HL-60 (cell line): Measurements from ENCODE around the gene TMUB2.
A peak's percentile ranks its signal among the peaks of the same experiment; 100 is the strongest.

ENCODE experiments used
- DNase-seq, 2 experiments: peaks; one replicate each; pipeline ENCODE4 v3.0.0-alpha.2; 2010 to 2020; ENCODE audit warnings: low read depth in 1 of 2, low spot score in 1 of 2
- H3K27ac ChIP-seq: fragments of 250-450 bp; sonication (Bioruptor Pico); replicated peaks from 2 replicates; pipeline ENCODE4 v1.5.1; 2020; ENCODE audit warnings: mild to moderate bottlenecking, moderate library complexity
- H3K27me3 ChIP-seq: fragments of 250-450 bp; sonication (Bioruptor Pico); 2 replicates; pipeline ENCODE4 v1.5.1; 2021; ENCODE audit warnings: mild to moderate bottlenecking, moderate library complexity; ENCODE audit not compliant: insufficient read depth, poor library complexity, severe bottlenecking
- H3K4me3 ChIP-seq: replicated peaks from 2 replicates; pipeline ENCODE4 v1.5.1; 2011; ENCODE audit warnings: mild to moderate bottlenecking, control low read depth, low read length; ENCODE audit not compliant: insufficient read depth
- CTCF ChIP-seq: IDR thresholded peaks from one replicate; pipeline ENCODE4 v1.5.1; 2011; ENCODE audit warnings: low read length, control low read depth, inconsistent platforms; ENCODE audit not compliant: insufficient read depth
- GABPA ChIP-seq: IDR thresholded peaks from 2 replicates; pipeline ENCODE4 v1.6.1; 2012; ENCODE audit warnings: low read depth
- POLR2AphosphoS5 ChIP-seq: IDR thresholded peaks from 2 replicates; pipeline ENCODE4 v1.6.1; 2012; ENCODE audit warnings: low read depth
- REST ChIP-seq: IDR thresholded peaks from 2 replicates; pipeline ENCODE4 v1.6.1; 2012; ENCODE audit warnings: low read depth; ENCODE audit not compliant: insufficient replicate concordance
- SPI1 ChIP-seq: IDR thresholded peaks from 2 replicates; pipeline ENCODE4 v1.6.1; 2012; ENCODE audit warnings: low read depth, mild to moderate bottlenecking, borderline replicate concordance

Gene TMUB2

GRCh38 chr17:44217738-44218343 lies 31.1 kb downstream of the TMUB2 start:
- TF ChIP-seq GABPA (no peak), SPI1 (no peak), POLR2AphosphoS5 (no peak), REST (no peak), CTCF (no peak)
- Histone ChIP-seq H3K4me3 (peak overlapping the region; percentile 67), H3K27me3 (no peaks in the 10 kb centered on the region), H3K27ac (peak overlapping the region; percentile 91)
- no peak for DNase-seq

- peak; percentile 83 to 85 for DNase-seq
- Histone ChIP-seq H3K4me3 (peak overlapping the region; percentile 67), H3K27me3 (no peaks in the 10 kb centered on the region), H3K27ac (peak overlapping the region; percentile 91)
- peak; percentile 42; the same call in 1 of the 2 replicates for TF ChIP-seq SPI1
- 0 out of 2 replicates have a peak, but pooled peaks have one; percentile 12 for TF ChIP-seq GABPA
- TF ChIP-seq REST: no peak
- peak; percentile 32 for TF ChIP-seq POLR2AphosphoS5
- peak; percentile 22 for TF ChIP-seq CTCF
Measured at GRCh38 chr17:44218344-44219107, 31.8 kb downstream of the TMUB2 start.

GRCh38 chr17:44219108-44219615 lies 32.4 kb downstream of the TMUB2 start:
- peak overlapping the region; percentile 76 for H3K27ac ChIP-seq

GRCh38 chr17:44219616-44220212 lies 32.9 kb downstream of the TMUB2 start, which contains the start of gene UBTF:
Gene UBTF, minus strand, starts transcription at chr17:44219675. Its CDS starts 1,446 bp downstream, at chr17:44218229.
- no peak for TF ChIP-seq GABPA
- TF ChIP-seq CTCF: no peak
- no peak for TF ChIP-seq SPI1
- TF ChIP-seq REST: no peak
- no peak for TF ChIP-seq POLR2AphosphoS5
- peak within 1 kb of the TSS; percentile 60 for H3K4me3 ChIP-seq
- H3K27me3 ChIP-seq: no peaks in the 10 kb centered on the region
- peak in 1 of 2 experiments; percentile 63 for DNase-seq
- peak within 1 kb of the TSS; percentile 96 for H3K27ac ChIP-seq

More at GRCh38 chr17:44219108-44219615, 32.4 kb downstream of the TMUB2 start:
- Histone ChIP-seq H3K4me3 (peak overlapping the region; percentile 60), H3K27me3 (no peaks in the 10 kb centered on the region)
- no peak for DNase-seq
- TF ChIP-seq POLR2AphosphoS5 (peak; percentile 51; the same call in 1 of the 2 replicates), GABPA (no peak)
